GM21390 (cell line): ENCODE data around the gene SPDYE16.
"Not testable (repeated sequence)": the region's sequence is repeated elsewhere in the genome, so short reads cannot be mapped to it uniquely, and the experiment has no call there.

Experiments used
- ATAC-seq: cut with Tn5 transposase; IDR thresholded peaks from one replicate; pipeline ENCODE4 v1.9.1; 2021; ENCODE audit not compliant: unreplicated experiment

SPDYE16 gene

GRCh38 chr7:76505168-76506080 lies 37.7 kb downstream of the SPDYE16 start:
- no peak for ATAC-seq

- not testable (repeated sequence) for ATAC-seq
These were observed 38.5 kb downstream of the SPDYE16 start for GRCh38 chr7:76504351-76505167.

- ATAC-seq: not testable (repeated sequence)
These were observed 39.9 kb downstream of the SPDYE16 start for GRCh38 chr7:76503244-76503643.

- not testable (repeated sequence) for ATAC-seq
These were observed 40.3 kb downstream of the SPDYE16 start for GRCh38 chr7:76502836-76503235.

GRCh38 chr7:76502224-76502623 lies 40.9 kb downstream of the SPDYE16 start:
- ATAC-seq: not testable (repeated sequence)

GRCh38 chr7:76499924-76500241 lies 43.2 kb downstream of the SPDYE16 start:
- ATAC-seq: not testable (repeated sequence)

GRCh38 chr7:76499201-76499923 lies 43.7 kb downstream of the SPDYE16 start:
- ATAC-seq: not testable (repeated sequence)

GRCh38 chr7:76498583-76499200 lies 44.4 kb downstream of the SPDYE16 start:
- not testable (repeated sequence) for ATAC-seq

GRCh38 chr7:76497918-76498582 lies 45.0 kb downstream of the SPDYE16 start:
- not testable (repeated sequence) for ATAC-seq

GRCh38 chr7:76495717-76496116 lies 47.4 kb downstream of the SPDYE16 start:
- ATAC-seq: not testable (repeated sequence)

GRCh38 chr7:76492139-76492538 lies 51.0 kb downstream of the SPDYE16 start:
- ATAC-seq: not testable (repeated sequence)

- not testable (repeated sequence) for ATAC-seq
These were observed 55.1 kb downstream of the SPDYE16 start for GRCh38 chr7:76487969-76488368.

GRCh38 chr7:76486618-76487017 lies 56.5 kb downstream of the SPDYE16 start:
- peak; percentile 99 for ATAC-seq

- ATAC-seq: peak; percentile 11
These were observed 57.1 kb downstream of the SPDYE16 start for GRCh38 chr7:76485822-76486610.

GRCh38 chr7:76484456-76484855 lies 58.6 kb downstream of the SPDYE16 start:
- ATAC-seq: not testable (repeated sequence)

- ATAC-seq: not testable (repeated sequence)
These were observed 60.0 kb downstream of the SPDYE16 start for GRCh38 chr7:76483081-76483480.

- ATAC-seq: not testable (repeated sequence)
These were observed 60.4 kb downstream of the SPDYE16 start for GRCh38 chr7:76482660-76483059.
